Suprapubic skin (tissue), 4 donors: ENCODE data around the gene OOSP3.
"Not testable (repeated sequence)": the region's sequence is repeated elsewhere in the genome, so short reads cannot be mapped to it uniquely, and the experiment has no call there.

ENCODE experiments used
- EP300 ChIP-seq: sonication (generic); formaldehyde crosslinking; IDR thresholded peaks from one replicate; pipeline ENCODE4 v1.6.1; 2017; ENCODE audit warnings: antibody characterized with exemption
- POLR2AphosphoS5 ChIP-seq, 3 donors: sonication (generic); formaldehyde crosslinking; IDR thresholded peaks; one replicate each; pipeline ENCODE4 v1.6.1; 2017; ENCODE audit warnings: antibody characterized with exemption in 3 of 3
- TF ChIP-seq, protein P1 (sequence below), 2 donors: fragments of 200-600 bp in 1 of 2; fragments of 450-650 bp in 1 of 2; sonication (generic) in 1 of 2; IDR thresholded peaks; one replicate each; pipeline ENCODE4 v1.5.1; 2016 to 2019; ENCODE audit warnings: antibody characterized with exemption in 2 of 2, mild to moderate bottlenecking in 1 of 2, moderate library complexity in 1 of 2

DNA sequence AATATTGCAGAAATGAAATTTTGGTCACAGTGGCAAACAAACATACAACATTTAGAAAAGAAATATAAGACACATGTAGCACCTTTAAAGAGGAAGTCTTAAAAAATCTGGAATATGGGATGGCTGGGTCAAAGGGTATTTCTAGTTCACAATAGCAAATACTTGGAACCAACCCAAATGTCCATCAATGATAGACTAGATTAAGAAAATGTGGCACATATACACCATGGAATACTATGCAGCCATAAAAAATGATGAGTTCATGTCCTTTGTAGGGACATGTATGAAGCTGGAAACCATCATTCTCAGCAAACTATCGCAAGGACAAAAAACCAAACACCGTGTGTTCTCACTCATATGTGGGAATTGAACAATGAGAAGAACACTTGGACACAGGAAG is 25.0 kb downstream of the OOSP3 start:
- TF ChIP-seq POLR2AphosphoS5 (IDR thresholded peaks at IDR 0.05); EP300: not testable (repeated sequence)
- TF ChIP-seq, protein P1, sequence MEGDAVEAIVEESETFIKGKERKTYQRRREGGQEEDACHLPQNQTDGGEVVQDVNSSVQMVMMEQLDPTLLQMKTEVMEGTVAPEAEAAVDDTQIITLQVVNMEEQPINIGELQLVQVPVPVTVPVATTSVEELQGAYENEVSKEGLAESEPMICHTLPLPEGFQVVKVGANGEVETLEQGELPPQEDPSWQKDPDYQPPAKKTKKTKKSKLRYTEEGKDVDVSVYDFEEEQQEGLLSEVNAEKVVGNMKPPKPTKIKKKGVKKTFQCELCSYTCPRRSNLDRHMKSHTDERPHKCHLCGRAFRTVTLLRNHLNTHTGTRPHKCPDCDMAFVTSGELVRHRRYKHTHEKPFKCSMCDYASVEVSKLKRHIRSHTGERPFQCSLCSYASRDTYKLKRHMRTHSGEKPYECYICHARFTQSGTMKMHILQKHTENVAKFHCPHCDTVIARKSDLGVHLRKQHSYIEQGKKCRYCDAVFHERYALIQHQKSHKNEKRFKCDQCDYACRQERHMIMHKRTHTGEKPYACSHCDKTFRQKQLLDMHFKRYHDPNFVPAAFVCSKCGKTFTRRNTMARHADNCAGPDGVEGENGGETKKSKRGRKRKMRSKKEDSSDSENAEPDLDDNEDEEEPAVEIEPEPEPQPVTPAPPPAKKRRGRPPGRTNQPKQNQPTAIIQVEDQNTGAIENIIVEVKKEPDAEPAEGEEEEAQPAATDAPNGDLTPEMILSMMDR (IDR thresholded peaks at IDR 0.05), result not testable (repeated sequence)
